D341Med (cell line): ENCODE results near the gene PSMD3.
"Not testable (repeated sequence)": the region's sequence is repeated elsewhere in the genome, so short reads cannot be mapped to it uniquely, and the experiment has no call there.

Source experiments
- DNase-seq: peaks from one replicate; pipeline ENCODE4 v3.0.0; 2012; ENCODE audit warnings: low spot score

The PSMD3 gene

DNA sequence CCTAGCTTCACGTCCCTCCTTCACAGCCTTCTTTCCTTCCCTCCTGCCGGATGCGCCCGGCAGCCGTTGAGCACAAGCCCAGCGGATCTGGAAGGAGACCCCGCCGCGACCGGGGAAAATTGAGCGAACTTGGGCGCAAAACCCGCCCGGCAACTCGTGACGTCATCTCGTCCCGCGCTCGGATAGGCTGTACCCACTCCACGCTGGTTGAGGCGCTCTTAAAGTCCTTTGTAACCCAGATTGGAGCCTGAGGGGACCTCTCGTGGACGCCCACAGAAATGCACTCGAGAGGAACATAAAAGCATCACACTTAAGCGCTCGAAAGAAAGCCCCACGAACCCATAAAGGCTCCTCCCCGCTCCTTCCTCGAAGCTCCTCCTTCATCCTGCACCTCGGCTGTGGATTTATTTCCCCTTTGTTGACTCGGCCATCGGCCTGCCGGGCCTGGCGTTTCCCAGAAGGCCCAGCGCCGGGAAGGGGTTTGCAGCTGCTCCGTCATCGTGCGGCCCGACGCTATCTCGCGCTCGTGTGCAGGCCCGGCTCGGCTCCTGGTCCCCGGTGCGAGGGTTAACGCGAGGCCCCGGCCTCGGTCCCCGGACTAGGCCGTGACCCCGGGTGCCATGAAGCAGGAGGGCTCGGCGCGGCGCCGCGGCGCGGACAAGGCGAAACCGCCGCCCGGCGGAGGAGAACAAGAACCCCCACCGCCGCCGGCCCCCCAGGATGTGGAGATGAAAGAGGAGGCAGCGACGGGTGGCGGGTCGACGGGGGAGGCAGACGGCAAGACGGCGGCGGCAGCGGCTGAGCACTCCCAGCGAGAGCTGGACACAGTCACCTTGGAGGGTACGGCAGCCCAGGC is at the start of gene PSMD3:
PSMD3 (plus strand) TSS at position 457 of the 856 bp plus-strand sequence; CDS start at position 621, 164 bp downstream.
- DNase-seq: peak; percentile 98

DNA sequence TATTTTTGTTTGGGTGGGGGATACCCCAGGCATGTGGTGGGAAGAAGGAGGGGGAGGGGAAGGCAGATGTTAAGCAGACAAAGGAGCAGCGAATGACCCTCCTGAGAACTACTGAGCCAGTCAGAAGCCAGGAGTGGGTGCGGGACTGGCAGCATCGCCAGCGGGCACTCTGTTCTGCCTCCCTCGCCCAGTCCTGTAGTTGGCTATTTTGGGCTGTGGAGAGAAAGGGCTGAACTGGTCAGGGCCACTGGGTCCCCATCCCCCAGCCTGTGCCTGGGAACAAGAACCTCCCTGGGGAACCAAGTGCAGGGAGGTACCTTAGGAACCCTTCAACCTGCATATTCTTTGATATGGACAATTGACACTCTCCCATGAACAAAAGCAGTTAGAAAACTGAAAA is 46.7 kb upstream of the PSMD3 start:
- DNase-seq: no peak

DNA sequence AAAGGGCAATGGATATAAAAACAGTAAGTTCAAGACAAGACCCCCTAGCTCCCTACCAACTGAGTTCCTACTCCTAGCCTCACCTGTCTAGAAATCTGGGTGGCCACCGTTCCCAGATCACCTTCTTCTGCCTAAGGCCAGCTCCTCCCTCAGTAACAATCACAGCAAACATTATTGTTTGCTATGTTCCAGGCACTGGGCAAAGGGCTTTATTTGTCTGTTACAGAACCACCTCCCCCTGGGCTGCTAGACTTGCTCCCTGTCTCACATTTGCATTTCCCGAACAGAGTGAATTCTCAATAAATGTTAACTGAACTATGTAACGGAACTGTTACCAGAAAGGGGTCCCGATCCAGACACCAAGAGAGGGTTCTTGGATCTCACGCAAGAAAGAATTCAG is 46.3 kb upstream of the PSMD3 start:
- DNase-seq: no peak

DNA sequence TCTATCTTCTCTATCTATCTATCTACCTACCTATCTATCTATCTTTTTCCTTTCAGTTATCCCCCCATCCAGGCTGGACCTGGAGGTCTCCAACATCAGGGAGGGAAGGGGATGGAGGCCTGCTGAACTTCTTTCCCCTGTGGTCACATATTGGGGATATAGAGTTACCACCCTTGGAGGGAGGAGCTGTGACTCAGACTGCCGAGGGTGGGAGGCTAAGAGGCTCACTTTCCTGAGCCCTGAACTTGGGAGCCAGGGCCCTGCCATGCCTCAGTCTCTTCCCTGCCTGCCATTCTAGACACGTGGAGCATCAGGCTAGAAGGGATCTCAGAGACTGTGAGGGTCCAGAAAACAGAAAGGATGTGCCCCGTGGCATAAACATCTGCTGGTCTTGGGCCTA is 44.7 kb upstream of the PSMD3 start:
- no peak for DNase-seq

DNA sequence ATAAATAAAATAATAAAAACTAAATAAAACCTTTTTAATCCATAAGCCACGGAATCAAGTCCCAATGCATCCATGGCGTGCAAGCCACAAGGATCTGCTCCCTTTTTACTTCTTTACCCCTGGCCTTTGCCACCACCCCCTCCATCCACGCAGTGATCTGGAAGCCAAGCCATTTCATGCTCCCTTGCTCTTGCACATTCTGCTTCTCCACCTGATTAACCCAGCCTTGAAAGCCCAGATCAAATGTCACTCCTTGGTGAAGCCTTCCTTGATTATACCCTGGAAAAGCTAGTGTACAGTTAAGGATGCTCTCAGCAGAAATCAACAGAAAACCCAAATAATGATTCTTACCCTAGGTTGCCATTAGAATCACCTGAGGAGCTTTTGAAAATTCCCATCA is 43.2 kb upstream of the PSMD3 start:
- no peak for DNase-seq

DNA sequence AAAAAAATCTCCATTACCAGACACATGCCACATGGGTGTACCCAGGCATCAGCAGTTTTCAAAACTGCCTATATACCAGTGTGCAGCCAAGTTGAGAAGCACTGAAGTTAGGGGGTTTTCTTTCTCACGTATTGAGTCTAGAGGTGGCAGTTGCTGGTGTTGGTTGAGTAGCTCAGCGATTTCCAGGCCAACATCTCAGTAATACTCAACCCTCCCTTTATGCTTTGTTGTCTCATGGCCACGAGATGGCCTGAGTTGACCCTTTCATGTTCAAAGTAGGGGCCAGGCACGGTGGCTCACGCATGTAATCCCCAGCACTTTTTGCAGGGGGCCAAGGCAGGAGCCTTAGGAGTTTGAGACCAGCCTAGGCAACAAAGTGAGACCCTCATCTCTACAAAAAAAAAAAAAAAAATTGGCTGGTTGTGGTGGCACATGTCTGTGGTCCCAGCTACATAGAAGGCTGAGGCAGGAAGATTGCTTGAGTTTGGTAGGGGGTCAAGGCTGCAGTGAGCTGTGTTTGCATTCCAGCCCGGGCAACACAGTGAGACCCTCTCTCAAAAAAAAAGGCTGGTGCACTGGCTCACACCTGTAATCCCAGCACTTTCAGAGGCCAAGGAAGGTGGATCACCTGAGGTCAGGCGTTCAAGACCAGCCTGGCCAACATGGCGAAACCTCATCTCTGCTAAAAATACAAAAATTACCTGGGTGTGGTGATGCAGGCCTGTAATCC is 42.3 kb upstream of the PSMD3 start:
- no peak for DNase-seq

DNA sequence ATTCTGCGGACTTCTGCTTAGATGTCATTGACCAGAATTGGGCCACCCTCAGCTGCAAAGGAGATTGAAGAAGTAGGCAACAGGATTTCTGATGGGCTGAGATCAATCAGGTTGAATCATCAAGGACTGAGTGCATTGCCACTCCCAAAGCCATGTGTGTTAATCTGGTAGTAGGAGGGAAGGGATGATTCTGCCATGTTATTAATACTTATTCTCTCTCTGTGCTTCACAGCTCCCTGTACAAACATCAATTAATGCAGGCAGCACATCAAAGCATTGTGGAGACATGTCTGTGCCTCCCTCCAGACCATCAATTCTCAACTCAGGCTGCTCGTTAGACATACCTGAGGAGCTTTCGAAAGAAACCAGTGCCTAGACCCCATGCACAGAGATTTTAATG is 41.5 kb upstream of the PSMD3 start:
- no peak for DNase-seq

DNA sequence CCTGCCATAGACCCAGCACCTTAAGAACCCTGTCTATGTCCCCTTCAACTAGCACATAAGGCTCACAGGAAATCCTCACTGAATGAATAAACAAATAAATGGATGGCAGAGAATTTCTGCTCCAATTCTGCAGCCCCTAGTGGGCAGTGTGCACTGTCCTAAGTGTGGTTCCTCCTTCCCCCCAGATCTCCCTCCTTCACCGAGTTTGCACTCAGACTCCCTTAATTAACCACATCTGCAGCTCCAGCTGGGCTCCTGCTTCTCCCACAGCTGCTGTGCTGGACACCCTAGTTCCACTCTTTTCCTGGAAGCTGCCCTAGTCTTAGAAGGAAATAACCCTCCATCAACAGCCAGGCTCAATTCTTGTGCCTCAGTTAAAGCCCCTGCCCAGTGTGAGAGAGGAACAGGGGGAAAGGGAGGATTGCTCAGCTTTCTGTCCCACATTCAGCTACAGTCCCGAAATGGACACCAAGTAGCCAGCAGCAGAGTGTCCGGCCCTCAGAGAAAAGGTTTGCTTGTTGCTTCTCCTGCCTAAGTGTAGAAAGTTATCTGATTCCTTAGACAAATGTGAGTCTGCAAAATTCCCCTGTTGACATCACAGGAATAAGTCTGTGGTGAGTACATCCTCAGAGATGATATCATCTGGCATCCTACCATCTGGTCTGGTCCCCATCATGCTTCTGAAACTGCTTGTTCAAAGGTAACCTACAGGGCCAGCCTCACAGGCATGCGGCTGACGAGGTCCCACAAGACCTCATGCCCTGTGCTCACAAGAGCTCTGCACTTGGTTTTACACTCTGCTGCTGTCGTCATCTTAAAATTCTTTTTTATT is 40.8 kb upstream of the PSMD3 start:
- DNase-seq: no peak

DNA sequence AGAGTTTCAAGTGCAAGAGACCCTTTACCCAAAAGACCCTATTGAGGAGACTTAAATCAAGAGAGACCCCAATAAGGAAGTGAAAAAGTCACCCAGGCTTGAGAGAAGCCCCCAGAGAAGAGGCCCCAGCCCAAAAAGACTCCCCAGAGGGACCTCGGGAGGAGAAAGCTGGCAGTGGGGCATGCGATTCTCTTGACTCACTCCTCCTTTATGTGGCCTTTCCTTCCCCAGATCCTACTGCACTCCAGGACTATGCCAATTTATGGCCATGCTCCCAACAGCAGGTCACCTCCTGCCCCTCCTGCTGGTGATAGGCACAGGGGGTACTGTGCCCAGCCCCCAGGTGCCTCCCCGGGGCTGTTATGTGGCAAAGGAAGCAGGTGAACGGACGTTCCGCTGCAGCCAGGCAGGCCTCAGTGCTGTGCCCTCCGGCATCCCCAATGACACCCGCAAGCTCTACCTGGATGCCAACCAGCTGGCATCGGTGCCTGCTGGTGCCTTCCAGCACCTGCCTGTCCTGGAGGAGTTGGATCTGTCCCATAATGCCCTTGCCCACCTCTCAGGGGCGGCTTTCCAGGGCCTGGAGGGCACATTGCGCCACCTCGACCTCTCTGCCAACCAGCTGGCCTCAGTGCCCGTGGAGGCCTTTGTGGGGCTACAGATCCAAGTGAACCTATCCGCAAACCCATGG is 36.8 kb upstream of the PSMD3 start:
- no peak for DNase-seq

DNA sequence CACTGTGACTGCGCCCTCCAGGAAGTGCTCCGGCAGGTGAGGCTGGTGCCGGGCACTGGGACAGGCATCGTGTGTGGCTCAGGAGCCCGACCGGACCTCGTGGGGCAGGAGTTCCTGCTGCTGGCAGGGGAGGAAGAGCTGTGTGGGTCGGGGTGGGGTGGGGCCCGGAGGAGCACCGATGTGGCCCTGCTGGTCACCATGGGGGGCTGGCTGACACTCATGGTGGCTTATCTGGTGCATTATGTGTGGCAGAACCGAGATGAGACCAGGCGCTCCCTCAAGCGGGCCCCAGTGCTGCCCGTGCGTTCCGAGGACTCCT is 36.3 kb upstream of the PSMD3 start:
- DNase-seq: no peak

DNA sequence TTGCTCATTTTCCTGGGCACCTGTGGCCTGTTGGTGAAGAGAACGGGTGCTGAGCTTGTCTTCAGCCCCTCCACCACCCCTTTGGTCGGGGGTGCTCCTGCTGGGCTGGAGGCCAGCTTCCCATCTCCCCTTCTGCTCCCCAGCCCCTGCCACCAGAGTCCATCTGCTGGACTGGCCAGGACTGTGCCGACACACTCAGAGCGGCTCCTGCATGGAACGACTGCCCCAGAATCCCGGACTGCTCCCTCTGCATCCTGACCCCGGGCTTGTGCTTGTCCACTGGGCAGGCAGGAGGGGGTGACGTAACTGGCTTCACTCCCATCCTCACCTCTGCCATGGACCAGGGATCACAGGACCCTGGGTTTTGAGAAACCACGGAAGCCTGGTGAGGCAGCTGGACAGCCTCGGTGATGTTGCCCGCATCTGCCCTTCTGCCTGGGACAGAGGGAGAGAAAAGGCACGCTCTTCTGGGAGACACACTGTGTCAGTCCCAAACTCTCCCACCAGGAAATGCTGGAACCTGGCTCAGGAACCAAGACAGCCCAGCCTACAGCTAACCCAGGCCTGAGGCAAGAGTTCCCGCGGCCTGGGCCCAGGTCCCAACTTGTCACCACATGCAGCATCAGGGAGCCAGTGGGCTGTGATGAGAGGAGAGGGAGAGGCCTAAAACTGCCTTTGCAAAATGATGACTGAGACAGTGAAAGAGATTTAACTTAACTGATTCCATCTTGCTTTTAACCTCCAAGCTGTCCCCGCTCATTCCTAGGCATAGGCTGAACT is 33.9 kb upstream of the PSMD3 start:
- DNase-seq: no peak

DNA sequence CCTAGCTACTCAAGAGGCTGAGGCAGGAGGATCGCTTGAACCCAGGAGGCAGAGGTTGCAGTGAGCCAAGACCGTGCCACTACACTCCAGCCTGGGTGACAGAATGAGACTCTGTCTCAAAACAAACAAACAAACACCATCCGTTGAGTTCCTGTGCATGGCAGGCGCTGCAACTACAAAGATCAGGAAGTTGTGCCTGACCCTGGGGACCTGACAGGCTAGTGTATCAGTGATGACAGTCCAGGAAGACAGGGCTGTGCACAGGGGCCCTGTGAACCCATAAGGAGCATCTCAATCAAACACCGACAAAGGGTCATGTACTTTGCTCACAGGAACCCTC is 32.1 kb upstream of the PSMD3 start:
- DNase-seq: not testable (repeated sequence)

DNA sequence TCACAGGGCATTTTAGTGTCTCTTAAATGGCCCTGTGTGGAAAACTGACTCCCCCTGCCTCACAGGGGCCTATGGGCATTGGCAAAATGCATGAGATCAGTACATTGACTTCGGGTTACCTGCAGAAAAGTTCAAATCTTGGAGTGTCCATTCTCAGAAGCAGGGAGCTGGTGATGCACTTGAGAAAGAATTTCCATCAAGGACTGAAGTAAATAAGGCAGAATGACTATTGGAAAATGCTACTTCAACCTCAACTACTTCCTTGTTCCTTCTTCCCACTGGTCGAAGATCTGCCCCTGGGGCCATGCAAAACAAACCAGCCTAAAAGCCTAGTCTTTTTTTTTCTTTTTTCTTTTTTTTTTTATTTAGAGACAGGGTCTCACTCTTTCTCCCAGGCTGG is 31.6 kb upstream of the PSMD3 start:
- no peak for DNase-seq

DNA sequence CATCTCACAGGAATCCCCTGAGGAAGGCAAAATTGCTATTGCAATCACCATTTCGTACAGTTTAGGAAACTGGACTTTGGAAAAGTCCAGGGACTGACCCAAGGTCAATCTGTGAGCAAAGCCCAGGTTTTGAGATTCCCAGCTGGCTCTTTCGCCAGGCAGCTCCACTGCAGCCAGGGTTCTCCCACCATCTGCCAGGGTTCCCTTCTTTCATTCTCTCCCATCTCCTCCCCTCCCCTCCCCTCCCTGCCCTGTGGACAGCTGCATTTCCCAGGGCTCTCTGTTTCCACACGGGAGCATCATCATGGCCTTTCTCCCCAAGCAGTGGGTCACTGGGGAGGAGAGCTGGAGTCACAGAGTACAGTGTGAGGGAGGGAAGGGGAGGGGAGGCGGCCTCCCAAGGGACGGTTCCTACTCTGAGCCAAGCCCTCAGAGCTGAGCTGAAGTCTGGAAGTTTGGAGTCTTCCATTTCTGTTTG is 29.7 kb upstream of the PSMD3 start:
- DNase-seq: no peak

DNA sequence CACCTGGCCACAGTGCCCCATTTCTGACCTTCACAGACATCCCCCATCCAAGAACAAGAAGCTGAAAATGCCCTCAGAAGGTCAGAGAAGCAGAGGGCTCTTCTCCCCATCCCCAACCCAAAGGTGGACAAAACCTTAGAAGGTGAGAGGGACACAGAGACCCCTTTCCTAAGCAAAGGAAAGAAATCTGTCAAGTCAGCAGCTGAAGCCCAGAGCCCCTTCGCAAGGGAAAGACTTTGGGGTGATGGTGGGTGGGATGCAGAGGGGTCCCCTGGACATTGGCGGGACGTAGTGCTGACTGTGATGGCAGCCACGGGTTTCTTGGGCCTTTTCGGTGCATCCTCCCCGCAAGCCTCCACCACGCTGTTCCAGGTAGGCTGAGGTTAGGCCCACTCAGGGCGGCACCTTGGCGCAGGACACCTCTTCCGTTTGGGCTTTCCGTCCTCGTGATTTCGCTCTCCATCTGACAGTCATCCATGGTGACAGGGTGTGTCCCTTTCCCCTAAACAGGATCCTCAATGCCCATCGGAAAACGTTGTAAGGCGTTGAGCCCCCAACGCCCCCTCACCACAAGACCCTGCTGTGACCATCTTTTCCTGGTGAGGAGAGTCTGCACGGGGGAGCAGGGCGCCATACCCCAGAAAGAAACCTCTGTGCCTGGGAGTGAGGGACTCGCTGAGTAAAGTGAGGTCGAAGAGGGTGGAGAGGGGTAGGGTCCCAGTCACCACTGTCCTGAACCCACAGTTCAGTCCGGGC is 28.5 kb upstream of the PSMD3 start:
- DNase-seq: no peak

DNA sequence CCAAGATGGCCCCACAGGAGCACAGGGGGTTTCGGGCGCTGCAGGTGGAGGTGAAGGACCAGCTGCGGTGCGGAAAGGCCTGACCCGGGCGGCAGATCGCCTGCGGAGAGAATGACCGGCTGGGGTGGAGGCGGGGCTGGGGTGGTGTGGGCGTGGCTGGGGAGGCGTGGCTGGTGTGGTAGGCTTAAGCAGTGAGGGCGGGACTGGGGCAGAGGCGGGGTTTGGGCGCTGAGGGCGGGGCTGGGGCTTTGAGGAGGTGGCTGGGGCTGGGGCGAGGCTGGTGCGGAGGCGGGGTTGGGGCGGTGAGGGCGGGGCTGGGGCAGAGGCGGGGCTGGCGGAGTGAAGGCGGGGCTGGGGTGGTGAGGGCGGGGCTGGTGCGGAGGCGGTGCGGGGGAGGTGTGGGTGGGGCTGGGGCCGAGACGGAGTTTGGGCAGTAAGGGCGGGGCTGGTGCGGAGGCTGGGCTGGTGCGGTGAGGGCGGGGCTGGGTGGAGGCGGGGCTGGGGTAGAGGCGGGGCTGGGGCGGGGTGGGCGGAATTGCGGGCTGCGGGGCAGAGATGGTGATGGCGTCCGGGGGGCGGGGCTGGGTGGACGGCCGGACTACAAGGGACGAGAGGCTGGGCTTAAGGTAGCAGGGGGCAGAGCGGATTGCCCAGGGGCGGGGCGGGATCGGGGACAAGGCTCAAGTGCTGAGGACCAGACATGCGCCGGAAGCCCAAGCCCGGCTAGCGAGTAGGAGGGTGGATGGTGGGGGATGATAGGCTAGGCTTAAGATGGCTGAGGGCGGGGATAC is 27.7 kb upstream of the PSMD3 start:
- DNase-seq: peak; percentile 100

DNA sequence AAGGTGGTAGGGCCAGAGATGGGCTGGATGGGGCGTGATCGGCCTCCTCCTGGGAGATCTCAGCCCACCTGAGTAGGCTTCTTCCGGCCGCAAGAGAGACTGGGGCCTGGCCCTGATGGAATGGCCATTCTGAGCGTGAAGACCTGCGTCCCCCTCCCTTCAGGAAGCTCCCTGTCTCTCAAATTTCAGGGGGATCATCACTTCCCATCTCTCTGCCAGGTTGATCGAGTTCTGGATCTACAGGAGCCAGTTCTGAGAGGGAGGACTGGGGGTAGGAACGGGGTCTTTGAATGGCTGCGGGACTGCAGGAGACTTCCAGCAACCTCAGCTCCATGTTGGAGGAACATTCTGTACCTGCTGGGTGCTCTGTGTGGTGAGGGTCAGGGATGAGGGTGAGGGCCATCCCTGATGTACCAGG is 27.1 kb upstream of the PSMD3 start:
- no peak for DNase-seq

DNA sequence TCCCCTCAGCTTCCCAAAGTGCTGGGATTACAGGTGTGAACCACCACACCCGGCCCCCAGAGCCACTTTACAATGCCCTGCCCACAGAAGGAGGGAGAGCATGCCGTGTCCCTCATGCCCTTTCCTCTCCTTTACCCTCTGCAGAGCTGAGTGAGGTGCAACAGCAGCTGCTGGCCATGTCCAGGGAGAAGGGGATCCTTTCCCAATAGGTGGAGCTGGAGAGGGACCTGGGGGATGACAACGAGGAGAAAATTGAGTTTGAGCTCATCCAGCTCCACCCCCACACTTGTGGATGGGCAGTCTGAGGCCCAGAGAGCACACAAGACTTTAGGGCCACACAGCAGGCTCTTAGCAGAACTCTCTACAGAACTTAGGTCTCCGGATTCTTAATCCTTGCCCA is 25.7 kb upstream of the PSMD3 start:
- no peak for DNase-seq

DNA sequence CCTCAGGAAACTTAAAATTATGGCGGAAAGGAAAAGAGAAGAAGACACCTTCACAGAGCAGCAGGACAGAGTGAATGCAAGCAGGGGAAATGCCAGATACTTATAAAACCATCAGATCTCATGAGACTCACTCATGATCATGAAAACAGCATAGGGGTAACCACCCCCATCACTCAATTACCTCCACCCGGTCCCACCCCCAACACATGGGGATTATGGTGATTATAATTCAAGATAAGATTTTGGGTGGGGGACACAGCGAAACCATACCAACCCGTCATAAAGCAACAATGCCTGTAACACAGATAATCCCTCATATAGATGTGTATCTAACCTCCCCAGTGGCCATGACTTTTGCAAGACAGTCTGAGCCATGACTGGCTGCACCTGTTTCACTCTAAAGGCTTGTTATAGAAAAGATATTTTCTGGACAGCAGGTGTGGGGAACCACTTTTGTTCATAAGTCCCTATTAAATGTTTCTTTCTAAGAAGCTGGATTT is 24.8 kb upstream of the PSMD3 start:
- DNase-seq: no peak
